Adipose tissue (tissue), 3 donors: ENCODE results near the gene TRIP13. TPM values are rescaled to one million over a fixed set of nuclear protein-coding genes. Genes with fewer than 3 reads are reported as not detected.

Source experiments
- H3K27ac ChIP-seq: one replicate; pipeline ENCODE4 v1.5.1; 2013; ENCODE audit warnings: low read depth, low read length
- WGBS, 3 donors: extraction: QIAGEN DNeasy Blood & Tissue Kit; methylation state at CpG; one replicate each; pipeline ENCODE4 v1.1.7; 2013; 5-methylcytosine and 5-hydroxymethylcytosine counted together
- polyA plus RNA-seq, 3 donors: library from polyadenylated mRNA; stranded (reverse); fragments of 200-250 nt; gene quantifications; one replicate each; pipeline ENCODE4 v1.2.3, GENCODE V29; 2013
- donor health status: healthy with polysubstance abuse.
- donor health status: Bipolar disorder and iron deficiency.
- donor health status: healthy.

The TRIP13 gene
- polyA plus RNA-seq, 3 donors = 0.58 to 1.5 (median 1.5) TPM

- 75 to 90% (median 81%) methylated on average over 6 of the region's 6 CpGs for WGBS, 3 donors
- H3K27ac ChIP-seq = no peak overlapping the region
These were observed 74.3 kb downstream of the TRIP13 start for GRCh38 chr5:966941-967340.

Other genes starting within 250 kb of the TRIP13 start
- gene TPPP, start 199.5 kb upstream of the TRIP13 start, polyA plus RNA-seq = 1 to 10 TPM; 1.2 to 3.1 (median 2.7) TPM
- gene ZDHHC11B, start 108.2 kb upstream of the TRIP13 start, polyA plus RNA-seq = 1 to 10 TPM; 1.1 to 4.4 (median 2.7) TPM
- 1 to 10 TPM; 3.1 to 5.1 (median 4.4) TPM for gene ZDHHC11, start 41.9 kb upstream of the TRIP13 start, polyA plus RNA-seq
- gene BRD9, start 83 bp upstream of the TRIP13 start, polyA plus RNA-seq = 10 to 100 TPM; 15.6 to 27.6 (median 24.3) TPM
- 1 to 10 TPM; 5.0 to 8.8 (median 5.5) TPM for gene NKD2, start 115.9 kb downstream of the TRIP13 start, polyA plus RNA-seq
- 10 to 100 TPM in 2 of 3 donors, 1 to 10 TPM in 1; 9.3 to 27.2 (median 20.0) TPM for gene SLC12A7, start 219.2 kb downstream of the TRIP13 start, polyA plus RNA-seq